Esophagus muscularis mucosa (tissue), 4 donors: ENCODE data around the gene IAPP.

Experiments used
- EP300 ChIP-seq: sonication (generic); formaldehyde crosslinking; IDR thresholded peaks from one replicate; pipeline ENCODE4 v1.6.1; 2017; ENCODE audit warnings: antibody characterized with exemption
- POLR2AphosphoS5 ChIP-seq, 2 donors: sonication (generic); formaldehyde crosslinking; IDR thresholded peaks; one replicate each; pipeline ENCODE4 v1.6.1; 2017; ENCODE audit warnings: antibody characterized with exemption in 2 of 2
- TF ChIP-seq, protein P1 (sequence below), 3 experiments: fragments of 200-600 bp in 2 of 3; fragments of 450-650 bp in 1 of 3; sonication (generic) in 2 of 3; IDR thresholded peaks; one replicate each; pipeline ENCODE4 v1.5.1; 2017 to 2019; ENCODE audit warnings: antibody characterized with exemption in 3 of 3, mild to moderate bottlenecking in 2 of 3, moderate library complexity in 1 of 3

DNA sequence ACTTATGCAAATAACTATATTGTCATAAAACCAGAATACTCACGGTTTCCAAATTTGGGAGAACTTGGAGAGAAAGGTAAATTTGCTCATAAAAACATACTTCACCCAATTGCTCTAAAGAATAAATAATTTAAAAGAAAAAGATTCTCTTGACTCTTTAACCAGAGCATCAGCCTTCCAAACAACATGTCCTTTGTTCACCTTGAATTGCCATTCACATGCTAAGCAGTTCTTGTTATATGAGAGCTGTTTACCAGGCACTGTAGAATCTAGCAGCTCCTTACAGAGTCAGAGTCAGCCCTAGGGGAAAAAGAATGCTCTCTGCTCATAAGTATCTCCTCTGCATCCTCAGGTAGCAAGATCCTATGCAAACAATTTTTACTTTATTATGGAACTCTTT lies 48.2 kb upstream of the IAPP start:
- TF ChIP-seq EP300 (no peak), POLR2AphosphoS5 (IDR thresholded peaks at IDR 0.05) (no peak)
- TF ChIP-seq, protein P1, sequence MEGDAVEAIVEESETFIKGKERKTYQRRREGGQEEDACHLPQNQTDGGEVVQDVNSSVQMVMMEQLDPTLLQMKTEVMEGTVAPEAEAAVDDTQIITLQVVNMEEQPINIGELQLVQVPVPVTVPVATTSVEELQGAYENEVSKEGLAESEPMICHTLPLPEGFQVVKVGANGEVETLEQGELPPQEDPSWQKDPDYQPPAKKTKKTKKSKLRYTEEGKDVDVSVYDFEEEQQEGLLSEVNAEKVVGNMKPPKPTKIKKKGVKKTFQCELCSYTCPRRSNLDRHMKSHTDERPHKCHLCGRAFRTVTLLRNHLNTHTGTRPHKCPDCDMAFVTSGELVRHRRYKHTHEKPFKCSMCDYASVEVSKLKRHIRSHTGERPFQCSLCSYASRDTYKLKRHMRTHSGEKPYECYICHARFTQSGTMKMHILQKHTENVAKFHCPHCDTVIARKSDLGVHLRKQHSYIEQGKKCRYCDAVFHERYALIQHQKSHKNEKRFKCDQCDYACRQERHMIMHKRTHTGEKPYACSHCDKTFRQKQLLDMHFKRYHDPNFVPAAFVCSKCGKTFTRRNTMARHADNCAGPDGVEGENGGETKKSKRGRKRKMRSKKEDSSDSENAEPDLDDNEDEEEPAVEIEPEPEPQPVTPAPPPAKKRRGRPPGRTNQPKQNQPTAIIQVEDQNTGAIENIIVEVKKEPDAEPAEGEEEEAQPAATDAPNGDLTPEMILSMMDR (IDR thresholded peaks at IDR 0.05): no peak
